IMR-90 (cell line): ENCODE data around the gene PES1. TPM values are rescaled to one million over a fixed set of nuclear protein-coding genes. Genes with fewer than 3 reads are reported as not detected.
"Not testable (repeated sequence)": the region's sequence is repeated elsewhere in the genome, so short reads cannot be mapped to it uniquely, and the experiment has no call there.

ENCODE experiments used
- ATAC-seq: fragments of 200-7000 bp; cut with Tn5 transposase; 2 replicates; pipeline ENCODE4 v1.9.1; 2020; ENCODE audit warnings: low read depth, mild to moderate bottlenecking, moderate library complexity
- BruUV-seq: library from RNA; stranded (reverse); fragments of 400-500 nt; replicated peaks from 2 replicates; lab custom pipeline; 2021; lab: Mats Ljungman, UMichigan
- CTCF ChIA-PET: fragments of 300-600 bp; formaldehyde crosslinking; extraction: SDS; loops from one replicate; lab custom pipeline; 2021; ENCODE audit warnings: antibody characterized with exemption; lab: Yijun Ruan, JAX
- POLR2A ChIA-PET: fragments of 300-600 bp; sonication (Branson Sonifier 250); formaldehyde crosslinking; loops from one replicate; lab custom pipeline; 2022; ENCODE audit warnings: antibody characterized with exemption; ENCODE audit not compliant: unreplicated experiment; lab: Charles Lee
- DNase-seq: peaks from one replicate; pipeline ENCODE4 v3.0.0; 2013
- H2AFZ ChIP-seq: replicated peaks from 2 replicates; pipeline ENCODE3; 2013; ENCODE audit warnings: low read length, mild to moderate bottlenecking; ENCODE audit not compliant: poor library complexity
- H2AK5ac ChIP-seq: 2 replicates; pipeline ENCODE4 v1.6.1; 2013; ENCODE audit warnings: low read depth, low read length, inconsistent platforms
- H2AK9ac ChIP-seq: replicated peaks from 2 replicates; pipeline ENCODE3; 2013; ENCODE audit warnings: mild to moderate bottlenecking, low read depth, low read length, moderate library complexity; ENCODE audit not compliant: poor library complexity
- H2BK120ac ChIP-seq: 2 replicates; pipeline ENCODE4 v1.6.1; 2013; ENCODE audit warnings: low read depth, low read length, inconsistent platforms
- H2BK15ac ChIP-seq: 3 replicates; pipeline ENCODE4 v1.6.1; 2013; ENCODE audit warnings: low read depth, low read length, inconsistent platforms
- H2BK20ac ChIP-seq: 2 replicates; pipeline ENCODE4 v1.6.1; 2013; ENCODE audit warnings: low read depth, mild to moderate bottlenecking, inconsistent platforms, low read length, moderate library complexity
- H2BK5ac ChIP-seq: 2 replicates; pipeline ENCODE4 v1.6.1; 2013; ENCODE audit warnings: mild to moderate bottlenecking, low read depth, low read length, inconsistent platforms; ENCODE audit not compliant: poor library complexity, severe bottlenecking
- H3K14ac ChIP-seq: replicated peaks from 2 replicates; pipeline ENCODE4 v1.6.1; 2013; ENCODE audit warnings: low read depth, low read length, inconsistent platforms
- H3K18ac ChIP-seq: 2 replicates; pipeline ENCODE4 v1.6.1; 2013; ENCODE audit warnings: low read depth, low read length, control low read depth
- H3K23ac ChIP-seq: 2 replicates; pipeline ENCODE4 v1.6.1; 2013; ENCODE audit warnings: low read depth, low read length, inconsistent platforms
- H3K27ac ChIP-seq: 2 replicates; pipeline ENCODE4 v1.5.1; 2013; ENCODE audit warnings: mild to moderate bottlenecking, control low read depth, low read length; ENCODE audit not compliant: insufficient read depth
- H3K27me3 ChIP-seq: 2 replicates; pipeline ENCODE4 v1.6.1; 2013; ENCODE audit warnings: low read length; ENCODE audit not compliant: control insufficient read depth, insufficient read depth
- H3K36me3 ChIP-seq: 2 replicates; pipeline ENCODE4 v1.6.1; 2013; ENCODE audit warnings: low read length, mixed read lengths; ENCODE audit not compliant: control insufficient read depth, insufficient read depth
- H3K4ac ChIP-seq: 2 replicates; pipeline ENCODE4 v1.6.1; 2013; ENCODE audit warnings: low read depth, low read length, inconsistent platforms
- H3K4me1 ChIP-seq: 2 replicates; pipeline ENCODE4 v1.6.1; 2013; ENCODE audit warnings: low read length, mixed read lengths; ENCODE audit not compliant: control insufficient read depth, insufficient read depth
- H3K4me2 ChIP-seq: 2 replicates; pipeline ENCODE4 v1.6.1; 2013; ENCODE audit warnings: low read depth, mild to moderate bottlenecking, control low read depth, low read length, moderate library complexity
- H3K4me3 ChIP-seq: 2 replicates; pipeline ENCODE4 v1.5.1; 2013; ENCODE audit warnings: low read depth, mild to moderate bottlenecking, control low read depth, low read length, moderate library complexity; ENCODE audit not compliant: insufficient read depth
- H3K56ac ChIP-seq: 2 replicates; pipeline ENCODE4 v1.6.1; 2013; ENCODE audit warnings: low read length, inconsistent platforms; ENCODE audit not compliant: insufficient read depth; ENCODE audit errors: extremely low read depth
- H3K79me1 ChIP-seq, 2 experiments: 2 replicates each; pipeline ENCODE4 v1.6.1; 2013; ENCODE audit warnings: low read length in 2 of 2, inconsistent platforms in 1 of 2, low read depth in 1 of 2
- H3K9ac ChIP-seq: 2 replicates; pipeline ENCODE4 v1.6.1; 2013; ENCODE audit warnings: low read depth, low read length, control low read depth
- H3K9me1 ChIP-seq: 2 replicates; pipeline ENCODE4 v1.6.1; 2013; ENCODE audit warnings: low read length, inconsistent platforms; ENCODE audit not compliant: insufficient read depth
- H3K9me3 ChIP-seq: 2 replicates; pipeline ENCODE4 v1.6.1; 2013; ENCODE audit warnings: low read length; ENCODE audit not compliant: control insufficient read depth, insufficient read depth
- H4K20me1 ChIP-seq: 2 replicates; pipeline ENCODE4 v1.6.1; 2013; ENCODE audit warnings: low read length, inconsistent platforms; ENCODE audit not compliant: insufficient read depth
- H4K5ac ChIP-seq: 2 replicates; pipeline ENCODE4 v1.6.1; 2013; ENCODE audit warnings: mild to moderate bottlenecking, low read depth, low read length, control low read depth
- H4K8ac ChIP-seq, 2 experiments: 2 replicates each; pipeline ENCODE4 v1.6.1; 2013; ENCODE audit warnings: low read depth in 2 of 2, low read length in 2 of 2, control low read depth in 1 of 2, inconsistent platforms in 1 of 2
- H4K91ac ChIP-seq: 2 replicates; pipeline ENCODE4 v1.6.1; 2013; ENCODE audit warnings: low read depth, low read length, inconsistent platforms; ENCODE audit not compliant: insufficient read depth
- NFE2L2 ChIP-seq: fragments of 150-350 bp; IDR thresholded peaks from 2 replicates; pipeline ENCODE4 v1.6.1; 2016; ENCODE audit warnings: low read depth, mild to moderate bottlenecking, low read length
- WGBS, 2 experiments: methylation state at CpG; one replicate each; pipeline versions ENCODE4 v1.1.5 to v1.1.7; 2013; ENCODE audit warnings: missing lambda C conversion rate in 2 of 2; ENCODE audit not compliant: insufficient read length in 1 of 2; ENCODE audit errors: extremely low coverage in 2 of 2; 5-methylcytosine and 5-hydroxymethylcytosine counted together
- dilution Hi-C: fragments of 300-500 bp; cut with HindIII; formaldehyde crosslinking; loops from one replicate; pipeline ENCODE4 v1.14.3; 2018; ENCODE audit warnings: low sequenced_read_pairs; ENCODE audit not compliant: unreplicated experiment
- in situ Hi-C: fragments of 300-500 bp; cut with MboI; formaldehyde crosslinking; loops from 3 replicates; pipeline ENCODE4 v1.14.3; 2019; ENCODE audit warnings: low sequenced_read_pairs, inconsistent platforms, mixed read lengths
- intact Hi-C: fragments of 100-400 bp; cut with micrococcal nuclease; formaldehyde crosslinking; loops from 2 replicates; pipeline ENCODE4 v1.10.0; 2022
- polyA plus RNA-seq, 3 experiments: library from polyadenylated mRNA; depleted of rRNA; stranded (reverse); fragments of >200 nt; gene quantifications; 2 replicates each; pipeline ENCODE4 v1.2.3, GENCODE V29; 2012; ENCODE audit warnings: low replicate concordance in 1 of 3
- total RNA-seq: library from RNA; depleted of rRNA; stranded (reverse); fragments of >200 nt; gene quantifications from 2 replicates; pipeline ENCODE4 v1.2.3, GENCODE V29; 2012

The PES1 gene
- total and polyA plus RNA-seq, 2 of the 4 experiments (the other 2 are of a cell fraction) = 120 to 142 TPM

GRCh38 chr22:30541961-30542810, 49.5 kb downstream of the PES1 start (continued):
- TF ChIP-seq NFE2L2 = no peak

- H3K9me1 ChIP-seq, H4K8ac ChIP-seq, H3K9ac ChIP-seq, H2AK9ac ChIP-seq, H4K20me1 ChIP-seq, H3K4me3 ChIP-seq, ATAC-seq, H2AK5ac ChIP-seq, H4K5ac ChIP-seq, H3K18ac ChIP-seq, H3K23ac ChIP-seq, BruUV-seq, H3K4me1 ChIP-seq, H2AFZ ChIP-seq, H2BK15ac ChIP-seq, H3K36me3 ChIP-seq, H2BK5ac ChIP-seq, dilution Hi-C loops, H3K4ac ChIP-seq, H3K9me3 ChIP-seq, in situ Hi-C loops, H2BK20ac ChIP-seq, DNase-seq, H2BK120ac ChIP-seq, H3K56ac ChIP-seq, CTCF ChIA-PET, H3K27ac ChIP-seq, H3K4me2 ChIP-seq, H4K91ac ChIP-seq, H3K14ac ChIP-seq, H3K79me1 ChIP-seq: not testable (repeated sequence)
- WGBS, 2 experiments = no CpG with 5 or more reads among the region's 3 CpGs
- intact Hi-C loops = loop anchor here (1.0 kb wide), 1 partner anchor 23 kb away; no protein-coding TSS in a partner anchor
- H3K27me3 ChIP-seq = peaks cover 35% of the 10 kb centered on the region
- POLR2A ChIA-PET = interaction anchor here (0.6 kb wide), 1 partner anchor 10 kb away, joined by 4 read pairs; no protein-coding TSS in a partner anchor
Observed at GRCh38 chr22:30541511-30541910, 50.2 kb downstream of the PES1 start.
